PFSK-1 (cell line): ENCODE data around the gene SGPL1.

Source experiments
- FOXP2 ChIP-seq: optimal IDR thresholded peaks from 2 replicates; pipeline ENCODE3; 2011; ENCODE audit warnings: borderline replicate concordance, control low read depth, inconsistent platforms; ENCODE audit not compliant: insufficient read depth; ENCODE audit errors: extremely low read length, extremely low read depth
- POLR2AphosphoS5 ChIP-seq: IDR thresholded peaks from 2 replicates; pipeline ENCODE4 v1.6.1; 2012; ENCODE audit warnings: low read depth, mild to moderate bottlenecking, control low read depth, low read length, moderate library complexity
- REST ChIP-seq, 2 experiments: IDR thresholded peaks; 2 replicates each; pipeline versions ENCODE4 v1.6.1 to v1.8.0; 2011 to 2012; ENCODE audit warnings: low read depth in 2 of 2, low read length in 2 of 2, control low read depth in 1 of 2, inconsistent platforms in 1 of 2, mild to moderate bottlenecking in 1 of 2, moderate library complexity in 1 of 2; ENCODE audit not compliant: insufficient read depth in 1 of 2
- SIN3A ChIP-seq: IDR thresholded peaks from 2 replicates; pipeline ENCODE4 v1.6.1; 2012; ENCODE audit warnings: mild to moderate bottlenecking, low read length, moderate library complexity, borderline replicate concordance; ENCODE audit not compliant: insufficient read depth
- TAF1 ChIP-seq: IDR thresholded peaks from 2 replicates; pipeline ENCODE4 v1.6.1; 2012; ENCODE audit warnings: low read length, control low read depth, borderline replicate concordance; ENCODE audit not compliant: insufficient read depth

SGPL1 gene

DNA sequence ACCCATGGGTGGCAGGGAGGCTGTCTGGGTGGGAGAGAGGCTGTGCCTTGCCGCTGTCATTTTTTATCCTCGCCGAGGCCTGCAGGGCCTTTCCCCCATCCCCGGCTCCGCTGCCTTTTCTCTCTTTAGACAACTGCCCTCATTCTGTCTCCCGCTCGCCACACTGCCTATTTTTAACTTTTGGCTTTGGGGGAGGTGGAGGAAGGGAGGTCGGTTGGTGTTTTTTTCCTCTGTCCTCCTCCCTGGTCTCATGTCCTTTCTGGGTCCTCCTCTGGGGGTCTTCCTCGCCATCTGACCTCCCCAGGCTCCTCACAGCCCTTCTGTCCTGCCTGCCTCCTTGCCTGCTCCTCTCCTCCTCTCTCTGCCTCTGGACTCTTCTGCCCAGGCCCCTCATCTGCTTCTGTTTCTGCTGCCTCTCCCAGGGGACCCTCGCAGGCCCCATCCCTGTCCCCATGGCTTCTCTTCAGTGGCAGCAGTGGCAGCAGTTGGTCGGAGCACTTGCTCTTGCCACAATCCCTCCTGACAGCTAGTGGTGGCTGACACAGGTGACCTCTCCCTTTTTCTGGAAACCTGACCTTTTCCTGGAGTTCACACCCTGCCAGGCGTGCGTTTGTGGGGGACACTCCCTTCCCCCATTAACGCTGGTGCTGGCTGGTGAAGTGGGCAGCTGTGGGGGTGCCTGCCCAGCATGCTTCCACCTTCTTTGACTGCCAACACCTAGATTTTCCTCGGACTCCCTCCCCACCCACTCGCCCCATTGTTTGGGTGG, 92.1 kb downstream of the SGPL1 start:
- TF ChIP-seq SIN3A (no peak), POLR2AphosphoS5 (no peak), TAF1 (no peak), REST (IDR thresholded peaks at IDR 0.05; ENCODE audit: insufficient read depth in 1 of 2, low read depth in 2 of 2, low read length in 2 of 2) (no peak), FOXP2 (no peak)

DNA sequence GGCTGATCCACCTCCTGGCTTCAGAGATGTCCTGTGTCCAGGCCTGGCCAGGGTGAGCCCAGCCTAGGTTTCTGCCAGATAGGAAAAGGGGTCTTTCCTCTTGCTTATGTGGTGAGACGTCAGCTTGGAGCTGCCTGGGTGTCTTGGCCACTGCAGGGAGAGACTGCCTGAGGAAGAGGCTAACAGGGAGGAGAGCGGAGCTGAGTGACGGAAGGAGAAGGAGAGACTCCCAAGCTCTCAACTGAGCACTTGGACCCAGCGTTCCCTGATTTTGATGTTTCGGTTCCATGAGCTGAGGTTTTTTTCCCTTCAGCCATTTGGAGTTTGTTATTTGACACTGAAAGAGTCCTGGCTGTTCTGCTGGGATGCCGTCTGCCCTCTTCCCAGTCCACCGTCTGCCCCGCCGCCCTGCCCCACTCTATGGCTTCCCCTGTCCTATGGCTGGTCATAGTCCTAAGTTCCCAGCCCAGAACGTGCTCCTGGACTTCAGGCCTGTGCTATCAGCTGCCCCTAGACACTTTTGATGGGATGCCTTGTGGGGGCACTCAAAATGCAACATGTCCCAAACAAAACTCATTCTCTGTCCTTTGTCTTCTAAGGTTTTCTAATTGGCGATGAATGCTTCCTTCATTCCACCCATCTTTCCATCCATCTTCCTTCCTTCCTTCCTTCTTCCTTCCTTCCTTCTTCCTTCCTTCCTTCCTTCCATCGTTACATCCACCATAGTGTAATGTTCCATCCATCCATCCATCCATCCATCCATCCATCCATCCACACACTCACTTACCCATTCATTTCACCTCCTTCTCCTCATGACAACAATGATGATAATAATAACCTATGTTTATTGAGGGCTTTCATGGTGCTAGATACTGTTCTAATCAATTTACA, 92.9 kb downstream of the SGPL1 start:
- no peak for TF ChIP-seq TAF1
- no peak for TF ChIP-seq FOXP2
- TF ChIP-seq POLR2AphosphoS5 = no peak

DNA sequence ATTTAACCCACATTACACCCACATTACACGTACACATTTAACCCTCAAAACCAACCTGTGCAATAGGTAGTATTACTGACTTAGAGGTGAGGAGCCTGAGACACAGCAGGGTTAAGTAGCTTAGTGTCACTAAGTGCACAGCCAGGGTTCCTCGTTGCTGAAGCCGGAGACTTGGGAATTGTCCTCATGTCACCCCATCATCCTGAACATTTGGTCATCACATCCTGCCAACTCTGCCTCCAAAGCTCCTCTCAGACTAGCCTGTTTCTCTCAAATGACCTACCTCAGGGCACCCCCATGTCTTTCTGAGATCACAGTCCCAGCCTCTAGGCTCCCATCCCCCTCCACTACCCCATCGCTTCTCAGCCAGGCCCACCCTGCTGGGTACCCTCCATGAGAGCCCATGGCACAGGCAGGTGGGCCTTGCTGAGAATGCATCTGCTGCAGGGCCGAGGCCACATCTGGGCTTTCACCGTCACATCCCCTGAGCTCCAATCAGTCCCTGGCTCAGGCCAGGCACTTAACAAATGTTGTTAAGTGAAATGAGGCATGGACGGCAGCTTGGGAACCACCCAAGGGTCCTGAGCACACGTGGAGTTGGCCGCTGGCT, 93.7 kb downstream of the SGPL1 start:
- TF ChIP-seq REST (IDR thresholded peaks at IDR 0.05; ENCODE audit: insufficient read depth in 1 of 2, low read depth in 2 of 2, low read length in 2 of 2) (no peak), TAF1 (no peak), POLR2AphosphoS5 (no peak), FOXP2 (no peak), SIN3A (no peak)

- TF ChIP-seq POLR2AphosphoS5 = no peak
- TF ChIP-seq SIN3A = no peak
- no peak for TF ChIP-seq REST (IDR thresholded peaks at IDR 0.05; ENCODE audit: insufficient read depth in 1 of 2, low read depth in 2 of 2, low read length in 2 of 2)
- no peak for TF ChIP-seq TAF1
- no peak for TF ChIP-seq FOXP2
These were observed 95.0 kb downstream of the SGPL1 start for GRCh38 chr10:70910486-70911341.

DNA sequence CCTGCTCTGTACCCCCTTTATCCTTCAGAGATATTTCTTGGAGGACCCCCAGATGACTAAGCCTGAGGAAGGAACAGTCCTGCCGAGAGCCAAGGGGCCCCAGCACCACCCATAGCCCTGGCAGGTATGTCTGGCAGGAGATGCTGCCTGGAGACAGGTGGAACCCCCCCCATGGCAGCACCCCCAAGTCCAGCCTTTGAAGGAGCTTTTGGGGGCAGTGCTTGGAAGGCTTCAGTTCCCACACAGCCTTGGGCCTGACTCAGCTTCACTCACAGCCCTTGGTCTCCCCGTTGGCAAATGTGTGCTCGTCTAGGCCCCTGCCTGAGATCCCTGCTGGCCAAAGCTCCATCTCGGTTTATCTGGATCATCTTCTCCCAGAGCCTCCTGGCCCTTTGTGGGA, 95.6 kb downstream of the SGPL1 start:
- TF ChIP-seq SIN3A (no peak), POLR2AphosphoS5 (no peak), FOXP2 (no peak)
